Measurements from ENCODE around the gene HES1. TPM values are rescaled to one million over a fixed set of nuclear protein-coding genes. Genes with fewer than 3 reads are reported as not detected.
A peak's percentile ranks its signal among the peaks of the same experiment; 100 is the strongest.

The HES1 gene
- total and polyA plus RNA-seq, 9 of the 15 experiments (the other 6 are each of a cell fraction or from before 2014, with no cell fraction given), result 3.4 to 37.0 (median 19.3) TPM

DNA sequence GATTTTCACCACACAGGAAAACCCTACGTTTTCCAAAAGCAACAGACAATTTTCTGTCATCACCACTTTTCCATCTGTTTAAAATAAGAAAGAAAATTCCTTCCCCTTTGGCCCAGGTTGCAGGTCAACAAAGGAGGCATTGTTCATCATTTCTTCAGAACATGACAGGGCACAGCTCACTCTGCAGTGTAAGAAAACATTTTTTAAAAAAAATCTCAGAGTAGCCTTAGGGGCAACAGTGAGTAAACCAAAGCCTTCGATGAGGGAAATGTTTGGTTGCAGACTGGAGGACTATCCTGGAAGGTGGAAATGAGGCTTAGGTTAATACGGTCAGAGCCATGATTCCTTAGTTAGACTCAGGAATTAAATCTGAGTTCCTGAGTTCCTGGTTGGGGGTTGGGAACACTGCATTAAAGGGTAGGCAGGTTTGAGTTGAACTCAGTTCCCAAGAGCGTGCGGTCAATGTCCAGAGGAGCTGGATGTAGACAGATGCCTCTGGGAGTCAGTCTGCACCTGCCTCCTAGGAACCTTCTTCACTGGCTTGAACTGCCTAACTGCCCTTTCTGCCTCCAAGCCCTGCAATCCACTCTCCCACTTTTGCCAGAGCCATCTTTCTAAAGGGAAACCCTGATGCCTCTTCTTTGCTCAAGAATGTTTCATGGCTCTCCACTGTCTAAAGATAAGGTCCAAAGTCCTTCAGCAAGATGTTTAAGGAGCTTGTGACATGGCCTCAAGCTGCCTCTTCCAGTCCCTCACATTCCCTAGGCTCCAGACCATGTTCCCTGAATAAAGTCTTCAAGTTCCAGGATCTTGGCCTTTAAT lies 3.3 kb upstream of the HES1 start:
- in situ Hi-C loops (cut with MboI), result no loop called here
- H4K20me1 ChIP-seq (replicated peaks; ENCODE audit: control insufficient read depth, insufficient read depth, low read length), result no peaks in the 10 kb centered on the region
- TF ChIP-seq ZNF239 (CRISPR knock-in tag; IDR thresholded peaks at IDR 0.05) (no peak), TAF9B (IDR thresholded peaks at IDR 0.05; ENCODE audit: partially characterized antibody) (no peak), ZNF436 (CRISPR knock-in tag; IDR thresholded peaks at IDR 0.05) (no peak), GABPB1 (CRISPR knock-in tag; IDR thresholded peaks at IDR 0.05) (0 out of 2 replicates have a peak, but pooled peaks have one; percentile 10)
- 74% methylated on average over 5 of the region's 5 CpGs for WGBS (ENCODE audit: insufficient coverage, low coverage, missing lambda C conversion rate)
- H3K9me1 ChIP-seq (ENCODE audit: control insufficient read depth, insufficient read depth, low read length), result peaks cover 4% of the 10 kb centered on the region
- CTCF ChIA-PET (ENCODE audit: low intra/inter-chr PET ratio), result no interaction called here
- DNase-seq (ENCODE audit: extremely low read depth in 1 of 4, low spot score in 3 of 4) (no peak), FAIRE-seq (peak; percentile 19), ATAC-seq (no peak)
- POLR2A ChIA-PET, result interaction anchor here (0.6 to 5.3 kb wide), 8 partner anchors 10 to 339 kb away, joined by 3 to 21 read pairs (median 3); no protein-coding TSS in a partner anchor
- no peaks in the 10 kb centered on the region for H3K9me3 ChIP-seq (replicated peaks; ENCODE audit: control insufficient read depth, insufficient read depth, low read depth, low read length)
- no peak overlapping the region; the same call in 1 of the 2 replicates for H3K4me2 ChIP-seq (ENCODE audit: insufficient read depth, low read length)
- peaks cover 21% of the 10 kb centered on the region for H3K79me2 ChIP-seq (ENCODE audit: control insufficient read depth, insufficient read depth, low read length)
- no TSS peak for BruUV-seq (replicated peaks)
- no peaks in the 10 kb centered on the region for H3K36me3 ChIP-seq (ENCODE audit: control insufficient read depth, insufficient read depth, low read length)
- H3K27ac ChIP-seq (ENCODE audit: extremely low read depth, low read depth, low read length), result no peak overlapping the region
- peaks cover 11 to 31% of the 10 kb centered on the region in 2 experiments; a peak in 4 of 5 replicates for H3K4me1 ChIP-seq (replicated peaks in 1 of 2; ENCODE audit: control insufficient read depth in 2 of 2, insufficient read depth in 2 of 2, low read length in 2 of 2)
- no peak overlapping the region for H3K4me3 ChIP-seq
- intact Hi-C loops (cut with micrococcal nuclease), result loop anchor here (10.0 kb wide), 1 partner anchor 158 kb away; no protein-coding TSS in a partner anchor
- no peaks in the 10 kb centered on the region for H3K27me3 ChIP-seq (ENCODE audit: control insufficient read depth in 2 of 2, insufficient read depth in 2 of 2, low read length in 2 of 2)
- no peak overlapping the region for H2AFZ ChIP-seq (ENCODE audit: low read depth, low read length)
- peak overlapping the region in 1 of 2 experiments; percentile 11; a peak in 1 of 4 replicates for H3K9ac ChIP-seq (ENCODE audit: insufficient read depth in 1 of 2, low read depth in 2 of 2, low read length in 2 of 2)
